RWPE2 (cell line): Measurements from ENCODE around the gene C19orf73.

Experiments
- ATAC-seq: fragments of 200-7000 bp; cut with Tn5 transposase; 3 replicates; pipeline ENCODE4 v1.9.1; 2021; ENCODE audit warnings: low read depth
- DNase-seq: peaks from one replicate; pipeline ENCODE4 v3.0.0-alpha.2; 2020; ENCODE audit warnings: low spot score
- H3K27ac ChIP-seq: fragments of 450-650 bp; 2 replicates; pipeline ENCODE4 v1.5.1; 2017; ENCODE audit warnings: mild to moderate bottlenecking; ENCODE audit not compliant: poor library complexity, severe bottlenecking
- H3K27me3 ChIP-seq: fragments of 250-450 bp; sonication (Bioruptor Pico); 2 replicates; pipeline ENCODE4 v1.5.1; 2021; ENCODE audit warnings: mild to moderate bottlenecking, moderate library complexity; ENCODE audit not compliant: insufficient read depth, poor library complexity, severe bottlenecking
- H3K36me3 ChIP-seq: fragments of 250-450 bp; sonication (Bioruptor Pico); 2 replicates; pipeline ENCODE4 v1.5.1; 2020; ENCODE audit warnings: low read depth, mild to moderate bottlenecking, moderate library complexity
- H3K4me1 ChIP-seq: fragments of 250-450 bp; sonication (Bioruptor Pico); 2 replicates; pipeline ENCODE4 v1.5.1; 2021; ENCODE audit warnings: mild to moderate bottlenecking, moderate library complexity; ENCODE audit not compliant: insufficient read depth, poor library complexity, severe bottlenecking
- H3K4me3 ChIP-seq: fragments of 250-450 bp; sonication (Bioruptor Pico); 2 replicates; pipeline ENCODE4 v1.5.1; 2021; ENCODE audit warnings: mild to moderate bottlenecking, moderate library complexity; ENCODE audit not compliant: severe bottlenecking
- H3K9me3 ChIP-seq: fragments of 250-450 bp; sonication (Bioruptor Pico); 2 replicates; pipeline ENCODE4 v1.5.1; 2021; ENCODE audit warnings: mild to moderate bottlenecking, moderate library complexity; ENCODE audit not compliant: severe bottlenecking
- TF ChIP-seq, protein P1 (sequence below): fragments of 450-650 bp; IDR thresholded peaks from one replicate; pipeline ENCODE4 v1.5.1; 2017; ENCODE audit warnings: mild to moderate bottlenecking, moderate library complexity; ENCODE audit not compliant: poor library complexity, severe bottlenecking

Gene C19orf73

DNA sequence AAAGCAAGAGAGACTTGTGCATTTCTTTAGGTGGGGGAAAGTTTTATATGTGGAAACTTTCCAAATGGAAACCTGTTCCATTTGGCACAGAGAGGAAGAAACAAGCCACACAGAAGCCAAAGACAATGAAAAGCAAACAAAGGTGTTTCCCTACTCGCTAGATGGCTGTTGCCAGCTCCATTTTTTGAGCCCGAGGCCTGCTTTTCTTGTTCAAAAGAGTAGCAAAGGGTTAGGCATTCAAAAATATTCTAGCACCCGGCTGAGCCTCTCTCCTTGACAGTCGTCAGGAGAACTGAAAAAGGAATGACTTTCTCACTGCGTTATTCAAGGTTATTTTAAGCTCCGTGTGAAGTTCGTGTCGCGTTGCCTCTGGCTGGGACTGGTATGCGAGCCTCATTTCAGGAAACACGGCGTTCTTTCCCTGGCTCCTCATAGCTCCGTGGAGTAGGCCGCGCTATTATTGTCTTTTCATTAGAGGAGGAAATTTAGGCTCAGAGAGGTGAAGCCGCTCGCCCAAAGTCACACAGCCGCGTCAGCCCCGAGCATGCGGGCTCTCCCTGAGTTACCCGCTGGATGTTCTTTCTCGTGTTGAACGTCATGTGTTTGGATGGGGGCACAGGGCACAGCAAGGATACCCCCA is 46.3 kb upstream of the C19orf73 start:
- no peak overlapping the region for H3K4me3 ChIP-seq
- H3K9me3 ChIP-seq, result no peaks in the 10 kb centered on the region
- TF ChIP-seq, protein P1, sequence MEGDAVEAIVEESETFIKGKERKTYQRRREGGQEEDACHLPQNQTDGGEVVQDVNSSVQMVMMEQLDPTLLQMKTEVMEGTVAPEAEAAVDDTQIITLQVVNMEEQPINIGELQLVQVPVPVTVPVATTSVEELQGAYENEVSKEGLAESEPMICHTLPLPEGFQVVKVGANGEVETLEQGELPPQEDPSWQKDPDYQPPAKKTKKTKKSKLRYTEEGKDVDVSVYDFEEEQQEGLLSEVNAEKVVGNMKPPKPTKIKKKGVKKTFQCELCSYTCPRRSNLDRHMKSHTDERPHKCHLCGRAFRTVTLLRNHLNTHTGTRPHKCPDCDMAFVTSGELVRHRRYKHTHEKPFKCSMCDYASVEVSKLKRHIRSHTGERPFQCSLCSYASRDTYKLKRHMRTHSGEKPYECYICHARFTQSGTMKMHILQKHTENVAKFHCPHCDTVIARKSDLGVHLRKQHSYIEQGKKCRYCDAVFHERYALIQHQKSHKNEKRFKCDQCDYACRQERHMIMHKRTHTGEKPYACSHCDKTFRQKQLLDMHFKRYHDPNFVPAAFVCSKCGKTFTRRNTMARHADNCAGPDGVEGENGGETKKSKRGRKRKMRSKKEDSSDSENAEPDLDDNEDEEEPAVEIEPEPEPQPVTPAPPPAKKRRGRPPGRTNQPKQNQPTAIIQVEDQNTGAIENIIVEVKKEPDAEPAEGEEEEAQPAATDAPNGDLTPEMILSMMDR, result no peak
- no peak for ATAC-seq
- H3K27me3 ChIP-seq, result no peaks in the 10 kb centered on the region
- H3K36me3 ChIP-seq, result peaks cover 6% of the 10 kb centered on the region
- no peak overlapping the region for H3K27ac ChIP-seq
- DNase-seq, result no peak
- no peaks in the 10 kb centered on the region for H3K4me1 ChIP-seq

DNA sequence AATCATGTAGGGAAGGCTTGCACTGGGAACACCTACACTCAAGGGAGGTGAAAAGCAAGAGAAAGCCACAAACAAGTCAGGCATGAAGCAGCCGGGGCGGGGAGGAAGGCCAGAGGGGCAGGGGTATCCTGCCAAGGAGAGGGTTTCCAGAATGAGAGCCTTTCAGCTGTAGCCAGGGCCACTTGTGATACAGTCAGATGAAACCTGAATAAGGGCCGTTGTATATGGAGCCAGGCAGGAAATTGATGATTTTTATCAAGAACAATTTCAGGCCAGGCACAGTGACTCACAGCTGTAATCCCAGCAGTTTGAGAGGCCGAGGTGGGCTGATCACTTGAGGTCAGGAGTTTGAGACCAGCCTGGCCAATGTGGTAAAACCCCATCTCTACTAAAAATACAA is 43.0 kb upstream of the C19orf73 start:
- no peak for DNase-seq
- Histone ChIP-seq H3K36me3 (0 out of 2 replicates have a peak, but pooled peaks cover 3% of the 10 kb centered on the region), H3K27me3 (no peaks in the 10 kb centered on the region), H3K9me3 (no peaks in the 10 kb centered on the region), H3K4me1 (peaks cover 3% of the 10 kb centered on the region), H3K27ac (no peak overlapping the region), H3K4me3 (no peak overlapping the region)
- ATAC-seq, result no peak
- TF ChIP-seq, protein P1, result no peak

DNA sequence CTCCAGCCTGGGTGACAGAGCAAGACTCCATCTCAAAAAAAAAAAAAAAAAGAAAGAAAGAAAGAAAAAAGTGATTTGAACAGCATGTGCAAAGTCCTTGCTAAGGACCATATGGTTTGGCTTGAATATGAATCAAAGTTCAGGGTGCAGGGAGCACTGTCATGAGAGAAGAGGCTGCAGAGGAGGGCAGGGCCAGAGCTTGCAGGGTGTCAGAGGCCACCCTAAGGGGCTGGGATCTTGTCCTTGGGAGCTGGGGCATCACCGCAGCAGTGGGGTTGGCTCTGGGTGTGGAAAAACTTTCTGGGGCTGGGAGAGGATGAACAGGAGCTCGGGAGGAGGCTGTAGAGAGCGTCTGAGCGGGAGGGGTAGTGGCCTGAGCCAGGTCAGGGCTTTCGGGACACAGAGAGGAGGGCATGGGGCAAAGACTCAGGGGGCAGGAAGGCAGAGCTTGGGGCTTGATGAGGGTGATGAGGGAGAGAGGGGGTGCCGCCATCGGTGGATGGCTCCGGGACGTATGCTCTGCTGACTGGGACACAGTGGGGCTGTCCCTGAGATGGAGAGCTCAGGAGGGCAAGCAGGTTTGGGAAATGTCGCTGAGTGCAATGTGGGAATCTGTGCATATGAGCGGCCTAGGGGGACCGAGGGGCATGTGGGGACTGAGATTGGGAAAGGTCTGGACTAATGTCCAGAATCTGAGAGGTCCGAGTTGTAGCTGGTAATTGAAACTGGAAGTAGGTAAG is 41.7 kb upstream of the C19orf73 start:
- no peak overlapping the region for H3K4me3 ChIP-seq
- no peaks in the 10 kb centered on the region for H3K27me3 ChIP-seq
- 0 out of 2 replicates have a peak, but pooled peaks cover 3% of the 10 kb centered on the region for H3K36me3 ChIP-seq
- no peaks in the 10 kb centered on the region for H3K9me3 ChIP-seq
- ATAC-seq (no peak), DNase-seq (no peak)
- H3K27ac ChIP-seq, result no peak overlapping the region
- TF ChIP-seq, protein P1, result no peak
- H3K4me1 ChIP-seq, result peaks cover 3% of the 10 kb centered on the region

DNA sequence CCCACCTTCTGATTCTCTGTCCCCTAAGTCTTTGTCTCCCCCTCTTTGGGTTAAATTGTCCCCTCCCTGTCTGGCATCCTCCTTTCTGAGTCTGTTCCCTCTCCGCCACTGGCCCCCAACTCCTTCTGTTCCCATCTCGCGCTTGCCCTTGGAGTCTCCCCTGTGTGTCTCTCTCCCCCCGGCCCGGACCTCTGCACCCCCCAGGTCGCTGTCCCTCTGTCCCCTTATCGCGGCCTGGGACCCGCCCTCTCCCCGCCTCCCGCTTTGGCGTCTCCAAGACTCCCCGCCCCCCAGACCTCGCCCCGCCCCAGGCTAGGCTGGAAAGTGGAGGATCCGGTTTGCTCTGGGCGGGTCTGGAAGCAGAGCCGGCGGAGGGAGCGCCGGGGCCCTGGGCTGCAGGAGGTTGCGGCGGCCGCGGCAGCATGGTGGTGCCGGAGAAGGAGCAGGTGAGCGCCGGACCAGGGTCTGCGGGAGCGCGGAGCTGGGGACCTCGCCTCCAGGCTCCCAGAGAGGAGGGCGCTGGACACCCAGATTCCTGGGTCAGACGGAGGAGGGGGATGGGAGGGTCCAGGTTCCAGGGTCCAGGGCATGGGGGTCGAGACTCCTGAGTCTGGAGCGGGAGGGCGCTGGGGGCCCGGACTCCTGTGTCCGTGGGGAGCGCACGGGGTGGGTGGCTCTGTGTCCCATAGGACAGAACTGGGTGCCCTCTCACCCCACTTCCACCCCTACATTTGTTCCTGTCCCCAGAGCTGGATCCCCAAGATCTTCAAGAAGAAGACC is 38.7 kb upstream of the C19orf73 start, which contains the start of gene TRPM4:
Gene TRPM4, plus strand, starts transcription at position 348 of the 780 bp plus-strand sequence. Its CDS starts 75 bp downstream, at position 423.
- DNase-seq (peak; percentile 88), ATAC-seq (peak; percentile 97)
- 0 out of 2 replicates have a peak, but pooled peaks cover 3% of the 10 kb centered on the region for H3K36me3 ChIP-seq
- H3K9me3 ChIP-seq, result no peaks in the 10 kb centered on the region
- peak within 1 kb of the TSS; percentile 81 for H3K4me3 ChIP-seq
- peak within 1 kb of the TSS; percentile 32 for H3K27ac ChIP-seq
- H3K4me1 ChIP-seq, result peaks cover 3% of the 10 kb centered on the region
- TF ChIP-seq, protein P1, result no peak
- no peaks in the 10 kb centered on the region for H3K27me3 ChIP-seq
